Stomach smooth muscle (tissue), 2 donors: ENCODE data around the gene ZNF609.

ENCODE experiments used
- H3K27ac ChIP-seq: one replicate; pipeline ENCODE4 v1.7.0; 2013; ENCODE audit warnings: mild to moderate bottlenecking, low read length, inconsistent platforms
- H3K27me3 ChIP-seq, 2 donors: one replicate each; pipeline ENCODE4 v1.7.0; 2013; ENCODE audit warnings: low read length in 2 of 2; ENCODE audit not compliant: insufficient read depth in 2 of 2, control insufficient read depth in 1 of 2
- H3K36me3 ChIP-seq, 2 donors: one replicate each; pipeline ENCODE4 v1.7.0; 2013; ENCODE audit warnings: low read length in 2 of 2; ENCODE audit not compliant: control insufficient read depth in 2 of 2, insufficient read depth in 2 of 2
- H3K4me1 ChIP-seq: one replicate; pipeline ENCODE4 v1.7.0; 2013; ENCODE audit warnings: low read length; ENCODE audit not compliant: control insufficient read depth, insufficient read depth
- H3K4me3 ChIP-seq, 2 donors: one replicate each; pipeline ENCODE4 v1.7.0; 2013; ENCODE audit warnings: low read length in 2 of 2
- H3K9ac ChIP-seq, 2 donors: one replicate each; pipeline ENCODE4 v1.7.0; 2013; ENCODE audit warnings: low read length in 2 of 2, mild to moderate bottlenecking in 1 of 2
- H3K9me3 ChIP-seq, 2 donors: one replicate each; pipeline ENCODE4 v1.7.0; 2013; ENCODE audit warnings: low read length in 2 of 2; ENCODE audit not compliant: control insufficient read depth in 2 of 2
- donor health status: healthy.
- donor health status: Pancreatic carcinoma.

The ZNF609 gene

DNA sequence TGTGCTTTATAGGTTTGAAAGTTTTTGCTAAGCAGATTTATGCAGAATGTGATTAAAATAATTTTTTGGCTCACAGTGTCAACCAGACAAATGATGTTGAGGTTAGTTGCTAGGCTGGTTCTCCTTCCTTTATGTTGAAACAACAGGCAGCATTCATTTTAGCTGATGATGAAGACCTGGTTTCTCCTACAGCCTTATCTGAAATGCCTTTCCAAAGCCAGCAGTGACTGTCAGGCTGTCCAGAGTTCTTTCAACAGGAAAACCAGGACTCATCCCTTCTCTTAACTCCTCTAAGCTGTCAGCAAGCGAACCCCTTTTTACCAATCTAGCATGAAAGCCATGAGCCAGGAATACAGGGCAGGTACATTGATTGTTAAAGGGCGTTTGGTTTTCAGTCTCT lies 84.1 kb downstream of the ZNF609 start:
- Histone ChIP-seq H3K4me1 (no peaks in the 10 kb centered on the region), H3K9me3 (no peaks in the 10 kb centered on the region), H3K36me3 (peaks cover 0 to 2% of the 10 kb centered on the region in 2 donors), H3K27me3 (no peaks in the 10 kb centered on the region), H3K9ac (no peak overlapping the region), H3K4me3 (no peak overlapping the region), H3K27ac (no peak overlapping the region)

DNA sequence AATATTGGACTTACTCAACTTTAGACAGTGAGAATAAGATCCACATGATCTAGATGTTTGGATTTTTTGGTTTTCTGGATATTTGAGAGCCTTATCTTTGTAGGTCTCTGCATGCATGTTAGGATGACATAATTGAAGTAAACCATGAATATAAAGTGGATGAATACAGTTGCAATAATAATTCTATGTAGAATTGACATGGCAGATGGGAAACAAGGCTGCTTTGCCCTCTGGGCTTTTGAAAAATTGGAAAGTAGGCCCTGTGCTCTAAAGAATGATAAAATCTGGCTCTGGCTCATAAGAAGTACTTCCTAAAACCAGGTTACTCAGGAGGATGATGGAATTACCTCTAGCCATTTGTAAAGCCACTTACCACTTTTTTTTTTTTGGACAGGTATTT lies 86.9 kb downstream of the ZNF609 start:
- H3K27me3 ChIP-seq: no peaks in the 10 kb centered on the region
- H3K4me1 ChIP-seq: no peaks in the 10 kb centered on the region
- no peak overlapping the region for H3K9ac ChIP-seq
- no peak overlapping the region for H3K27ac ChIP-seq
- no peak overlapping the region for H3K4me3 ChIP-seq
- peaks cover 0 to 2% of the 10 kb centered on the region in 2 donors for H3K36me3 ChIP-seq
- no peaks in the 10 kb centered on the region for H3K9me3 ChIP-seq

DNA sequence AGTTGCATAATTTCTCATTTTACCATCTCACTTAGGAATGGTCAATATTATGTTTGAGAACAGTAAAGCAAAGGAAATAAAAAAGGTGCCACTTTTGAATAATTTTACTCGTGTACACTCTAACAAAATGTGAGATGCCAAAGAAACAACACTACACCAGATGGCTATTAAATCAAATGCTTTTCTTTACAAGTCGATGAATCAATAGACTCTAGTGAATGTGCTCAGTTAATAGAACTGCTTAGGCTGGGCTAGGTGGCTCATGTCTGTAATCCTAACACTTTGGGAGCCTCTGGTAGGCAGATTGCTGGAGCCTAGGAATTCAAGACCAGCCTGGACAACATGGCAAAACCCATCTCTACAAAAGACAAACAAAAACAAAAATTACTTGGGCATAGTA lies 87.9 kb downstream of the ZNF609 start:
- peaks cover 0 to 2% of the 10 kb centered on the region in 2 donors for H3K36me3 ChIP-seq
- no peak overlapping the region for H3K4me3 ChIP-seq
- no peaks in the 10 kb centered on the region for H3K27me3 ChIP-seq
- no peak overlapping the region for H3K9ac ChIP-seq
- peaks cover 4% of the 10 kb centered on the region for H3K4me1 ChIP-seq
- no peak overlapping the region for H3K27ac ChIP-seq
- no peaks in the 10 kb centered on the region for H3K9me3 ChIP-seq

DNA sequence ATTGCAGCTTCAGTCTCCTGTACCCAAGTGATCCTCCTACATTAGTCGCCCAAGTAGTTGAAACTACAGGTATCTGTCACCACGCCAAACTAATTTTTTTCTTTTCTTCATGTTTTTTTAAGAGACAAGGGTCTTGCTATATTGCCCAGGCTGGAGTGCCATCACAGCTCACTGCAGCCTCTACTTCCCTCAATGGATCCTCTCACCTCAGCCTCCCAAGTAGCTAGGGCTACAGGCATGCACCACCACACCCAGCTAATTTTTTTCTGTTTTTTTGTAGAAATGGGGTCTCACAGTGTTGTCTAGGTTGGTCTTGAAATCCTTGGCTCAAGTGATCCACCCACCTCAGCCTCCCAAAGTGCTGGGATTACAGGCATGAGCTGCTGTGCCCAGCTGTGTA lies 89.5 kb downstream of the ZNF609 start:
- Histone ChIP-seq H3K4me1 (peaks cover 4% of the 10 kb centered on the region), H3K9me3 (no peaks in the 10 kb centered on the region), H3K36me3 (peaks cover 0 to 2% of the 10 kb centered on the region in 2 donors), H3K9ac (no peak overlapping the region), H3K27ac (no peak overlapping the region), H3K4me3 (no peak overlapping the region), H3K27me3 (no peaks in the 10 kb centered on the region)

DNA sequence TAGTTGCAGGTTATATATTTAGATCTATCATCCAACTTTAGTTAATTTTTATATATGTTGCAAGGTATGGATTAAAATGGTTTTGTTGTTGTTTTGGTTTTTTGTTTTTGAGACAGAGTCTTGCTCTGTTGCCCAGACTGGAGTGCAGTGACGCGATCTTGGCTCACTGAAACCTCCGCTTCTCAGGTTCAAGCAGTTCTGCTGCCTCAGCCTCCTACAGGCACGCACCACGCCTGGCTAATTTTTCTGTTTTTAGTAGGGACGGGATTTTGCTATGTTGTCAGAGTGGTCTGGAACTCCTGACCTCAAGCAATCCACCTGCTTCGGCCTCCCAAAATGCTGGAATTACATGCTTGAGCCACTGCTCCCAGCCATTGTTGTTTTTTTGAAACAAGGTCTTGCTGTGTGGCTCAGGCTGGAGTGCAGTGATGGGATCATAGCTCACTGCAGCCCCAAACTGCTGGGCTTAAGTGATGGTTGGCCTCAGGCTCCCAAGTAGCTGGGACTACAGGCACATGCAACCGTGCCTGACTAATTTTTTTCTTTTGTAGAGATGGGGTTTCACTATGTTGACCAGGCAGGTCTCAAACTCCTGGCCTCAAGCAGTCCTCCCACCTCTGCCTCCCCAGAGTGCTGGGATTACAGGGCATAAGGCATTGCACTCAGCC lies 92.0 kb downstream of the ZNF609 start:
- H3K9ac ChIP-seq: no peak overlapping the region
- H3K9me3 ChIP-seq: no peaks in the 10 kb centered on the region
- H3K4me1 ChIP-seq: peaks cover 4% of the 10 kb centered on the region
- H3K27ac ChIP-seq: no peak overlapping the region
- no peaks in the 10 kb centered on the region for H3K27me3 ChIP-seq
- no peaks in the 10 kb centered on the region for H3K36me3 ChIP-seq
- no peak overlapping the region for H3K4me3 ChIP-seq

DNA sequence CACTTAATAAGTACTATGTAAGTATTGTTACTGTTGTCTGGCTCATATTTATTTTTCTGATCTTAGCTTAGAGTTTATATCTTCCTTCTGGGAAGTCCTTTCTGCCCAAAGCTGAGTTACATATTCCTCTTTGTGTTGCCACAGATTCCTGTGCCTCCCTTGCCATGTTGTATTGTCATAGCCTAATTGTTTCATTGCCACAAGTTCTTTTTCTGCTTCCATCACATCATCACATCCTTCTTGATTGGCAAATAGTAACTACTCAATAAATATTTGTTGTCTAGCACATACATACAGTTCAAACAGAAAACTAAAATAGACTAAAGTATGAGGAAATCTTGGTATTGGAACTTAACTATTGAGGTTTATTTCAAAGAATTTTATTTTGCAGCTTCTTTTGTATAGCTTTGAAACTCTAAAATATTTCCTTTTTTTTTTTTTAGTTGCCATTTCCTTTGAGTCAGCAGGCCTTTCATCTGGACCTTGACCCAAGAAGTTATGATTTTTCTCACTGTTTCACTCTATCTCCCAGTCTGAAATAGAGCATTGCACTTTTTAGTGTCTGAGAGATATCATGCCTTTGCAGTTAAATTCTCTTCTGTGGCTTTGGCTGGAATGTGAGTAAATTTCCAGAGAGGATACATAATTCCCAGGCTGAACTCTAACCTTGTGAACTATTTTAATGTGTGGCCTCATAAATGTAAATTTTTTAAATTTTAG lies 98.2 kb downstream of the ZNF609 start:
- Histone ChIP-seq H3K36me3 (no peaks in the 10 kb centered on the region), H3K4me1 (no peaks in the 10 kb centered on the region), H3K9me3 (no peaks in the 10 kb centered on the region), H3K4me3 (no peak overlapping the region), H3K27ac (no peak overlapping the region), H3K27me3 (no peaks in the 10 kb centered on the region), H3K9ac (no peak overlapping the region)

DNA sequence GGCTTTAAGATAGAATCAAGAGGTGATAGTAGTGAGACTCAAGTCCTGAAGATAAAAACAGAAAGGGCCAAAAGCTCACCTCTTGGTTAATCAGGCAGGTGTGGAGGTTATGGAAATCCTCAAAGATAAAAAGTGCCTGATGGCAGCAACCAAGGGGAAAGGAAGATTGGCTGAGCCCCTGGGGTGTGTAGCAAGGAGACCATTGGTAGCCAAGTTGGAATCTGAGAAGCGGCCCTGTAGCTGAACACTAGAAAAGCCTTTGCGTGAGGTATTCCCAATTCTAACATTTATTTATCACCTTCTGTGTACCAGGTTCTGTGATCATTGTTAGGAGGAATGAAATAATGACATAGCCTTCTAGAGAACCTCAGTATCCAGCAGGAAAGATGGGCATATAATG lies 98.9 kb downstream of the ZNF609 start:
- Histone ChIP-seq H3K27me3 (no peaks in the 10 kb centered on the region), H3K4me1 (no peaks in the 10 kb centered on the region), H3K9me3 (no peaks in the 10 kb centered on the region), H3K9ac (no peak overlapping the region), H3K36me3 (no peaks in the 10 kb centered on the region), H3K27ac (no peak overlapping the region), H3K4me3 (no peak overlapping the region)

DNA sequence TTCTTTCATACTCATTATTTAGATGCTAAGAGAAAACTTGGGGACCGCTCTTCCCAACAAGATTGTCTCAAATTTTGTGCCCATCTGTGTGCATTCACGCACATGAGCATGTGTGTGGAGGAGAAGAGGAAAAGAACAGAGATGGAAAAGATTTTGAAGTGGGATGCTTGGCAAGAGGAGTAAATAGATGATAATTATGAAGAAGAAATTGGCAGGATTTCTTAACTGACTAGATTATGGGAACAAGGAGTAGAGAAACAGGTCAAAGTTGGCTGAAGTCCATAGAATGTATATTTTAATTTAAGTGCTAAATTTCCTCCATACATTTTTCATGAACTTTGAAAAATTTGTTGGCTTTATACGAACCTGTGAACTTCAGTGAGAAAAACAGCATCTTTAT lies 100.1 kb downstream of the ZNF609 start:
- no peaks in the 10 kb centered on the region for H3K4me1 ChIP-seq
- H3K27ac ChIP-seq: no peak overlapping the region
- no peaks in the 10 kb centered on the region for H3K36me3 ChIP-seq
- no peak overlapping the region for H3K4me3 ChIP-seq
- no peaks in the 10 kb centered on the region for H3K27me3 ChIP-seq
- no peak overlapping the region for H3K9ac ChIP-seq
- no peaks in the 10 kb centered on the region for H3K9me3 ChIP-seq

DNA sequence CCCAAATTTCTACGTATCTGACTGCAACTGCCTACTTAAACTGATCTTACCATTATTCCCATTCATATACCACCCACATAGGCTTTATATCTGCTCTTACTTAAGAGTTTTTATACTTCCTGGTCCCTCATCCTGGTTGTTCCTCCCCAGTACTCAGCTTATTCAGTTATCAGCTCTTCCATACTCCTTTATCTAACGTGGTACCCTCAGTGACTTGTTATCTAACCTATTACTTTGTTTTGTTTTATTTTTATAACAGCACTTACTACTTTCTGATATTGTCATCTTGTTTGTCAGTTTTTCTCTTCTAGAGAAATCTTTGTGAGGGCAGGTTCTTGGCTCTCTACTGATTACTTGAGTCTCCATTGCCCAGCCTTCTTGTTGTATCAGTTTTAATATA lies 100.6 kb downstream of the ZNF609 start:
- Histone ChIP-seq H3K36me3 (no peaks in the 10 kb centered on the region), H3K4me3 (no peak overlapping the region), H3K27me3 (no peaks in the 10 kb centered on the region), H3K27ac (no peak overlapping the region), H3K9me3 (no peaks in the 10 kb centered on the region), H3K9ac (no peak overlapping the region), H3K4me1 (no peaks in the 10 kb centered on the region)

DNA sequence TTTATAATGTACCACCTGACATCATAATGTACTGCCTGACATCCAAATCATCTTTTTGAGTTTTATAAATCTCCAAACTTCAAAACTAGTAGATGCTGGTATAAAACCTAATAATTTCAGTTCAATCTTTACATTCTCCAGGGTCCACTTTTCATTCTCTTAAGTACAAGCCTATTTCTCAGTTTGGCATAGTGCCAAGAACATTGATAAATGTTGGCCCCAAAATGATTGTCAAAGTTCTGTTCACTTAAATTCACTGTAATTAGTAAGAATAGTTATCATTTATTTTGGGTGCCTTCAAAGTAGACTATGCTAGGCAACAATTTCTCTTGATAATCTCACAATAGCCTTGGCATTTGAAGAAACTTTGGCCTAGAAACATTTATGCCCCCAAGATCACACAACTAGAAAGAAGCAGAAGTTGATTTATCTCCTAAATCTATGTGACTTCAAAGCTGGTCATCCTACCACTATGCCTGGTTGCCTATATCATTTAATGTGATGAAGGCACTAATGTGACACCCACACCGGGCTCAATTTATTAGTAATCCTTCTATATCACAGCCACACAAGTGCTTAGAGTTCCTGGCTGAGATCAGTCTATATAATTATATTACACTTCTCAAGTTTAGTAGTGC lies 101.7 kb downstream of the ZNF609 start:
- no peaks in the 10 kb centered on the region for H3K9me3 ChIP-seq
- no peaks in the 10 kb centered on the region for H3K36me3 ChIP-seq
- H3K27ac ChIP-seq: no peak overlapping the region
- H3K9ac ChIP-seq: no peak overlapping the region
- no peaks in the 10 kb centered on the region for H3K27me3 ChIP-seq
- no peaks in the 10 kb centered on the region for H3K4me1 ChIP-seq
- no peak overlapping the region for H3K4me3 ChIP-seq

DNA sequence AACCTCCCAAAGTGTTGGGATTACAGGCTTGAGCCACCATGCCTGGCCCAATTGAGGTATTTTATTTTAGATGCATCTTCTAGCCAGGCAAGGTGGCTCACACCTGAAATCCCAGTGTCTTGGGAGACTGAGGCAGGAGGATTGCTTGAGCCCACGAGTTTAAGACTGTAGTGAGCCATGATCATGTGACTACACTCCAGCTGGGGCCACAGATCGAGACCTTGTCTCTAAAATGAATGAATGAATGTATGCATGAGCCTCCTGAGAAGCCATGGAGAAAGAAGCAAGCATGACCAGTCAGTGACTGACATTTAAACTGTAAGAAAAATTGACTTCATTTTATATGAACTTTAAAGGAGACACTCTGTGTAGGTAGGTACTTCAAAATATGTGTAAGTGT lies 105.7 kb downstream of the ZNF609 start:
- Histone ChIP-seq H3K4me3 (no peak overlapping the region), H3K4me1 (no peaks in the 10 kb centered on the region), H3K27ac (no peak overlapping the region), H3K9me3 (no peaks in the 10 kb centered on the region), H3K27me3 (no peaks in the 10 kb centered on the region), H3K36me3 (no peaks in the 10 kb centered on the region), H3K9ac (no peak overlapping the region)
